ENCODE data around the gene SLC7A11. TPM values are rescaled to one million over a fixed set of nuclear protein-coding genes. Genes with fewer than 3 reads are reported as not detected.

Gene SLC7A11
- total and polyA plus RNA-seq, 2 donors (not counting 1 experiment from before 2014, with no cell fraction given): 9.6 to 74.8 TPM

DNA sequence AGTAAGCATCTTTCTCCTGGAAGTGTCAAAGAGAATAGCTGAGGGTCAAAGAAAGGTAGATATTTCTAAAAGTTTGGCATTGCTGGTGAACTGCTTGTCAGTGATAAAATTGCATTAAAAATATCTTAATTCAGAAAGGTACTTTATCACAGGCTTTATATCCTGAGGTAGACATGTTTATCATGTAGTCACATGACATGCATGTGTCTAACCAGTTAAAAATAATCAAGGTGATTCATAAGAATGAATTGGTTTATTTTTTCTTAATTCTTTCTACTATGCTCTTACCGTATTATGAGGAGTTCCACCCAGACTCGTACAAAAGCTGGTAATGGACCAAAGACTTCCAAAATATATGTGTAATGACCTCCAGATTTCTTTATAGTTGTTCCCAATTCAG lies 6.1 kb downstream of the SLC7A11 start:
- Histone ChIP-seq H3K4me1 (ENCODE audit: control insufficient read depth, extremely low read depth, insufficient read depth, low read length) (peaks cover 3% of the 10 kb centered on the region), H3K79me2 (ENCODE audit: control insufficient read depth, insufficient read depth, low read length) (peaks cover 11% of the 10 kb centered on the region), H3K27me3 (ENCODE audit: control insufficient read depth, insufficient read depth, low read length) (no peaks in the 10 kb centered on the region), H3K9ac (ENCODE audit: insufficient read depth, low read length) (no peak overlapping the region), H3K4me2 (ENCODE audit: extremely low read depth, insufficient read depth, low read length) (no peak overlapping the region), H2AFZ (ENCODE audit: low read length) (no peak overlapping the region), H3K27ac (ENCODE audit: insufficient read depth, low read length) (peak overlapping the region; percentile 90), H3K4me3 (replicated peaks in 1 of 4; ENCODE audit: control extremely low read depth in 1 of 4, insufficient read depth in 1 of 4, low read depth in 3 of 4, low read length in 4 of 4) (no peak overlapping the region), H4K20me1 (ENCODE audit: control insufficient read depth, extremely low read depth, insufficient read depth, low read length) (no peaks in the 10 kb centered on the region), H3K36me3 (ENCODE audit: control insufficient read depth, insufficient read depth, low read length) (no peaks in the 10 kb centered on the region), H3K9me3 (ENCODE audit: control insufficient read depth, insufficient read depth, low read depth, low read length) (no peaks in the 10 kb centered on the region)
- TF ChIP-seq CTCF (conservative IDR thresholded peaks at IDR 0.05 in 1 of 2, IDR thresholded peaks at IDR 0.05 in 1 of 2; ENCODE audit: low read depth in 1 of 2, low read length in 2 of 2) (no peak), EZH2 (IDR thresholded peaks at IDR 0.05; ENCODE audit: low read length, missing control alignments) (no peak)
- peak; percentile 20 to 45 for DNase-seq (ENCODE audit: low read depth in 2 of 2)

- no peak for TF ChIP-seq EZH2 (IDR thresholded peaks at IDR 0.05; ENCODE audit: low read length, missing control alignments)
- TF ChIP-seq CTCF (conservative IDR thresholded peaks at IDR 0.05 in 1 of 2, IDR thresholded peaks at IDR 0.05 in 1 of 2; ENCODE audit: low read depth in 1 of 2, low read length in 2 of 2): no peak
- H3K9me3 ChIP-seq (ENCODE audit: control insufficient read depth, insufficient read depth, low read depth, low read length): no peaks in the 10 kb centered on the region
- peaks cover 9% of the 10 kb centered on the region for H3K79me2 ChIP-seq (ENCODE audit: control insufficient read depth, insufficient read depth, low read length)
- peak overlapping the region; percentile 90 for H3K27ac ChIP-seq (ENCODE audit: insufficient read depth, low read length)
- no peaks in the 10 kb centered on the region for H3K36me3 ChIP-seq (ENCODE audit: control insufficient read depth, insufficient read depth, low read length)
- no peak overlapping the region for H2AFZ ChIP-seq (ENCODE audit: low read length)
- H4K20me1 ChIP-seq (ENCODE audit: control insufficient read depth, extremely low read depth, insufficient read depth, low read length): no peaks in the 10 kb centered on the region
- peak; percentile 92 to 93 for DNase-seq (ENCODE audit: low read depth in 2 of 2)
- no peak overlapping the region for H3K4me3 ChIP-seq (replicated peaks in 1 of 4; ENCODE audit: control extremely low read depth in 1 of 4, insufficient read depth in 1 of 4, low read depth in 3 of 4, low read length in 4 of 4)
- peak overlapping the region; percentile 28 for H3K9ac ChIP-seq (ENCODE audit: insufficient read depth, low read length)
- H3K4me2 ChIP-seq (ENCODE audit: extremely low read depth, insufficient read depth, low read length): peak overlapping the region; percentile 33
- H3K27me3 ChIP-seq (ENCODE audit: control insufficient read depth, insufficient read depth, low read length): no peaks in the 10 kb centered on the region
- H3K4me1 ChIP-seq (ENCODE audit: control insufficient read depth, extremely low read depth, insufficient read depth, low read length): peaks cover 3% of the 10 kb centered on the region
Measured at GRCh38 chr4:138235419-138235952, 6.7 kb downstream of the SLC7A11 start.

DNA sequence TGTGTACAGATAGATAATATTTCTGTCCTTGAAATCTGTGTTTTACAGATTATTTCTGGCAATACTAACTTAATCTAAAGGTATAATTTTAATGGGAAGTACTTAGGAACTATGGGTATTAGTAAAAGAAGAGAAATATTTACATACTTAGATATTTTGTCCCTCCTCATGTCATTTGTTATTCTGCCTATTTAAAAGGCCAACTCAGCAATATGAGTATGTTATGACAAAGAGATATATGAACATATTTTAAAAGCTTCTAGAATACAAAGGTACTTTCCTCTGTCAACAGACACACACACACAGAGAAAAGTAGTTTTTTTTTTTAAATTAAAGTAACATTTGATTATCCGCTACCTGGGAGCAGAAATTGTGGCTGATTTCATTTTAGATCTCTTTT lies 7.9 kb downstream of the SLC7A11 start:
- Histone ChIP-seq H3K36me3 (ENCODE audit: control insufficient read depth, insufficient read depth, low read length) (no peaks in the 10 kb centered on the region), H3K4me1 (ENCODE audit: control insufficient read depth, extremely low read depth, insufficient read depth, low read length) (peaks cover 3% of the 10 kb centered on the region), H2AFZ (ENCODE audit: low read length) (no peak overlapping the region), H3K27me3 (ENCODE audit: control insufficient read depth, insufficient read depth, low read length) (no peaks in the 10 kb centered on the region), H3K79me2 (ENCODE audit: control insufficient read depth, insufficient read depth, low read length) (peaks cover 6% of the 10 kb centered on the region), H3K9ac (ENCODE audit: insufficient read depth, low read length) (no peak overlapping the region), H3K4me3 (replicated peaks in 1 of 4; ENCODE audit: control extremely low read depth in 1 of 4, insufficient read depth in 1 of 4, low read depth in 3 of 4, low read length in 4 of 4) (no peak overlapping the region), H4K20me1 (ENCODE audit: control insufficient read depth, extremely low read depth, insufficient read depth, low read length) (no peaks in the 10 kb centered on the region), H3K9me3 (ENCODE audit: control insufficient read depth, insufficient read depth, low read depth, low read length) (no peaks in the 10 kb centered on the region), H3K27ac (ENCODE audit: insufficient read depth, low read length) (no peak overlapping the region), H3K4me2 (ENCODE audit: extremely low read depth, insufficient read depth, low read length) (no peak overlapping the region)
- TF ChIP-seq CTCF (conservative IDR thresholded peaks at IDR 0.05 in 1 of 2, IDR thresholded peaks at IDR 0.05 in 1 of 2; ENCODE audit: low read depth in 1 of 2, low read length in 2 of 2) (no peak), EZH2 (IDR thresholded peaks at IDR 0.05; ENCODE audit: low read length, missing control alignments) (no peak)
- DNase-seq (ENCODE audit: low read depth in 2 of 2): no peak
